Uterus (tissue), 4 donors: Measurements from ENCODE around the gene RAPGEF6. TPM values are rescaled to one million over a fixed set of nuclear protein-coding genes. Genes with fewer than 3 reads are reported as not detected.

Experiments
- DNase-seq, 2 donors: peaks; one replicate each; pipeline ENCODE4 v3.0.0-alpha.2; 2019 to 2020
- H3K27ac ChIP-seq, 2 donors: fragments of 200-600 bp; sonication (generic); 1 replicate in 1 of 2; 2 replicates in 1 of 2; pipeline ENCODE4 v1.5.1; 2016 to 2018
- H3K27me3 ChIP-seq, 2 donors: fragments of 200-600 bp; sonication (generic); one replicate each; pipeline ENCODE4 v1.5.1; 2018 to 2019; ENCODE audit warnings: control low read depth in 1 of 2
- H3K36me3 ChIP-seq, 2 donors: fragments of 200-600 bp; sonication (generic); one replicate each; pipeline ENCODE4 v1.5.1; 2019; ENCODE audit warnings: control low read depth in 1 of 2
- H3K4me1 ChIP-seq, 2 donors: fragments of 200-600 bp; sonication (generic); one replicate each; pipeline ENCODE4 v1.5.1; 2018 to 2019; ENCODE audit warnings: control low read depth in 1 of 2
- H3K4me3 ChIP-seq, 2 donors: fragments of 200-600 bp; sonication (generic); 1 replicate in 1 of 2; 2 replicates in 1 of 2; pipeline ENCODE4 v1.5.1; 2018 to 2019; ENCODE audit warnings: mild to moderate bottlenecking in 1 of 2
- H3K9me3 ChIP-seq, 2 donors: fragments of 200-600 bp; sonication (generic); one replicate each; pipeline ENCODE4 v1.5.1; 2019; ENCODE audit warnings: control low read depth in 1 of 2
- POLR2A ChIP-seq, 2 donors: fragments of 450-650 bp; IDR thresholded peaks; one replicate each; pipeline ENCODE4 v1.6.1; 2016; ENCODE audit warnings: antibody characterized with exemption in 2 of 2, mild to moderate bottlenecking in 1 of 2, moderate library complexity in 1 of 2
- intact Hi-C: fragments of 100-400 bp; cut with DNase I; formaldehyde crosslinking; loops from one replicate; pipeline ENCODE4 v1.15.1; 2023; ENCODE audit warnings: low total_unique reads
- total RNA-seq, 4 donors: library from RNA; depleted of rRNA in 3 of 4; stranded (reverse); fragments of >200 nt in 3 of 4; gene quantifications; one replicate each; pipeline versions ENCODE4 v1.1.0 to v1.2.4, GENCODE V29; 2014 to 2023
- TF ChIP-seq, protein P1 (sequence below), 4 experiments: fragments of 200-600 bp in 2 of 4; fragments of 450-650 bp in 2 of 4; sonication (generic) in 2 of 4; IDR thresholded peaks; one replicate each; pipeline ENCODE4 v1.5.1; 2016 to 2019; ENCODE audit warnings: antibody characterized with exemption in 4 of 4, mild to moderate bottlenecking in 2 of 4, moderate library complexity in 1 of 4
- donor health status: DM: yes; HTN: yes; CAD: no.

Gene RAPGEF6
- total RNA-seq, 4 donors from 2014 or later: 11.8 to 36.8 (median 23.4) TPM

DNA sequence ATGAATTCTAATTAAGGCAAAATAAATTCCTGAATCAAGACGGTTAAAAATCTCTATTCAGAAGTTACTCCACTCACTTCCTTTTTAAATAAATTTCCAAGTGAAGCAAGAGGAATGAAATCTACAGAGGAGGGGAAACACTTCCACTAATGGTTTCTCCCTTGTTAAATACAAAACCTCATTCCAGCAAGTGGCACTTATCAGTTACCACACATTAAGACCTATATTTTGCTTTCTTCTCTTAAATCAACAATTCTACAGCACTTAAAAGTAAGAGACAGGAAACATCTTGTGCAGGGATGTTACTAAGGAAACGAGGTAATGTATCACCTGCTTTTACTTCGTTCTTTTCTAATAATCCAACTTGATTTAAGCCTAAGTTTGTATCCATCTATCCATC, 172.6 kb downstream of the RAPGEF6 start:
- intact Hi-C loops: no loop called here
- H3K9me3 ChIP-seq: no peaks in the 10 kb centered on the region
- H3K27me3 ChIP-seq: no peaks in the 10 kb centered on the region
- no peak for TF ChIP-seq POLR2A (IDR thresholded peaks at IDR 0.05)
- TF ChIP-seq, protein P1, sequence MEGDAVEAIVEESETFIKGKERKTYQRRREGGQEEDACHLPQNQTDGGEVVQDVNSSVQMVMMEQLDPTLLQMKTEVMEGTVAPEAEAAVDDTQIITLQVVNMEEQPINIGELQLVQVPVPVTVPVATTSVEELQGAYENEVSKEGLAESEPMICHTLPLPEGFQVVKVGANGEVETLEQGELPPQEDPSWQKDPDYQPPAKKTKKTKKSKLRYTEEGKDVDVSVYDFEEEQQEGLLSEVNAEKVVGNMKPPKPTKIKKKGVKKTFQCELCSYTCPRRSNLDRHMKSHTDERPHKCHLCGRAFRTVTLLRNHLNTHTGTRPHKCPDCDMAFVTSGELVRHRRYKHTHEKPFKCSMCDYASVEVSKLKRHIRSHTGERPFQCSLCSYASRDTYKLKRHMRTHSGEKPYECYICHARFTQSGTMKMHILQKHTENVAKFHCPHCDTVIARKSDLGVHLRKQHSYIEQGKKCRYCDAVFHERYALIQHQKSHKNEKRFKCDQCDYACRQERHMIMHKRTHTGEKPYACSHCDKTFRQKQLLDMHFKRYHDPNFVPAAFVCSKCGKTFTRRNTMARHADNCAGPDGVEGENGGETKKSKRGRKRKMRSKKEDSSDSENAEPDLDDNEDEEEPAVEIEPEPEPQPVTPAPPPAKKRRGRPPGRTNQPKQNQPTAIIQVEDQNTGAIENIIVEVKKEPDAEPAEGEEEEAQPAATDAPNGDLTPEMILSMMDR (IDR thresholded peaks at IDR 0.05): no peak
- H3K27ac ChIP-seq: no peak overlapping the region
- no peaks in the 10 kb centered on the region for H3K36me3 ChIP-seq
- DNase-seq: no peak
- H3K4me1 ChIP-seq: no peaks in the 10 kb centered on the region
- no peak overlapping the region for H3K4me3 ChIP-seq

DNA sequence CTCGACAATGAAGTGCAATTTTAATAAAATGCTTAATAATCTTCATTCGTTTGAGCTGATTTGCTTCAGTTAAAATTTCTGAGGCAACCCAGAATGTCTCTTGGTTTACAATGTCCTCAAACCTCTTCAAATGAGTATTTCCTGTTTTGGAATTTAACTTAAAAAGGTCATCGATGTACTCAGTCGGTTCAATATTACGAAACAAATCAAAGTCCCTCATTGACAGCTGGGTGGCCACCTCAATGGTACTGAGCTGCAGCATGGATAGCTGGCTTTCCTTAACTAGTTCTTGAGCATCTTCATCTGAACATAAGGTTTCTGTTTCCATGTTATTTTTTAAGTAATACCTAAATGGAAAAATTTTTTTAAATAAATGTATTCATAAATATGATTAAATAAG, 173.3 kb downstream of the RAPGEF6 start:
- intact Hi-C loops: no loop called here
- no peaks in the 10 kb centered on the region for H3K4me1 ChIP-seq

DNA sequence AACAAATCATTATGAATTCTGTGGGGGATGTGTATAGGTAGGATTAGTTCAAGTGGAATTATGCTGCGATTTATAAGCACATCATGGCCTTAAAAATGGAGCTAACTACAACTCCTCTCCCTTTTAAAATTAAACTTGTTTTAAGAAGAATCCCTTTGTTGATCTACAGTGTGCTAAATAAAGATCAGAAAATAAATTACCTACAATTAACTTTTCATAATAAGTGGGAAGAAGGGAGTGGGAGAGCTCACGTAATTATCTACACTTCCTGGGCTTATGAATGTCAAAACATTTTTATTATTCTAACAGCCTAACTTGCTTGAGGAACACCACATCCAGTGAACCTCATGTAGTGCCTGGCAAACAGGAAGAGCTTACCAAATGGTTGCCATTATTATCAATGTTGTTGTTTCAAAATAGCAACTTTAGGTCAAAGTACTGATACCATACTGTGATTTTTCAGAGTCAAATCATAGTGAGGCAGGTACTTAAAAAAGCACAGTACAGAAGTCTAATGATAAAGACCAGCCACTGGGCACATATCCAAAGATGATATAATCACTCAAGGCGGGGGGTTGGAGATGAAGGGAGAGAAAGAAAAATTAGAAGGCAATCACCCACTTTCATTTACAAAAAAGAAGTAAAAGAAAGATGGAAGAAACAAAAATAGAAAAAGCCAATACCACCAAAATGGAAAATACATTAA, 174.0 kb downstream of the RAPGEF6 start:
- no peaks in the 10 kb centered on the region for H3K36me3 ChIP-seq
- H3K4me1 ChIP-seq: no peaks in the 10 kb centered on the region
- TF ChIP-seq, protein P1 (IDR thresholded peaks at IDR 0.05): no peak
- no peak for TF ChIP-seq POLR2A (IDR thresholded peaks at IDR 0.05)
- H3K27ac ChIP-seq: no peak overlapping the region
- intact Hi-C loops: no loop called here
- H3K27me3 ChIP-seq: no peaks in the 10 kb centered on the region
- H3K4me3 ChIP-seq: no peak overlapping the region
- H3K9me3 ChIP-seq: no peaks in the 10 kb centered on the region
- no peak for DNase-seq

More for the DNA sequence above, 173.3 kb downstream of the RAPGEF6 start:
- Histone ChIP-seq H3K9me3 (no peaks in the 10 kb centered on the region), H3K27ac (no peak overlapping the region), H3K36me3 (no peaks in the 10 kb centered on the region), H3K27me3 (no peaks in the 10 kb centered on the region), H3K4me3 (no peak overlapping the region)
- no peak for TF ChIP-seq POLR2A (IDR thresholded peaks at IDR 0.05)
- TF ChIP-seq, protein P1 (IDR thresholded peaks at IDR 0.05): no peak
- no peak for DNase-seq

DNA sequence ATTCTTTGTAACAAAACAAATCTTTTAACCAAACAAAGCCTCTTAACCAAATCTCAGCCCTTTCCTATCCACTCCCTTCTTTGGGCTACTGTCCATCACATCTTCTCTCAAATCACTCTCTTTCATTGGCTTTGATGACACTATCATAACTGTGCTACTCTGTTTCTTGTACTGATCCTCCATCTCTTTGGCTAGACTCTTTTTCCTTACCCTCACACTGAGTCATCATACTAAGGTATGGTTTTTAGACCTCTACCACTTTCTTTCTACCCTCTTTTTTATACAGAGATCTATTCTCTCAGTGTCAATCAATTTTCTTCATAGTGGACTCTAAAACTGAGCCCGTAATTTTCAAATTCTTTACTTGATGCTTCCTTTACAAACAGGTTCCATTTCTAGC, 174.9 kb downstream of the RAPGEF6 start:
- Histone ChIP-seq H3K36me3 (no peaks in the 10 kb centered on the region), H3K27ac (no peak overlapping the region), H3K4me3 (no peak overlapping the region), H3K9me3 (no peaks in the 10 kb centered on the region), H3K4me1 (no peaks in the 10 kb centered on the region), H3K27me3 (no peaks in the 10 kb centered on the region)
- no peak for TF ChIP-seq POLR2A (IDR thresholded peaks at IDR 0.05)
- TF ChIP-seq, protein P1 (IDR thresholded peaks at IDR 0.05): no peak
- DNase-seq: no peak
- intact Hi-C loops: no loop called here

DNA sequence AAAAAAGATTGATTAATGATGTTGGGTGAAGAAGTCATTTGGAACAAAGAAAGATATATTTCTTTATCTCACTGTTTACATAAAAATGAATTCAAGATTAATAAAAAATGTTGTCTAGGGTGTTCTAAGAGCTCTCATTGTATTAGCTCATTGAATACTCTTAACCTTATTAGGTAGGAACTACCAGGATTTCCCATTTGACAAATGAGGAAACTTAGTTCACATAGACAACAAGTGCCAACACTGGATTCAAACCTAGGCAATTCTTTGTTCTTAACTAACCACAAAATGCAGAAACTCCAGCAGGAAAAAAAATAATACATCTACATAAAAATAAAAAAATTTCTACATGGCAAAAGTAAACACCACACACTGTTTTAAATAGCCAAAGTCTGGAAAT, 175.8 kb downstream of the RAPGEF6 start:
- intact Hi-C loops: no loop called here
- Histone ChIP-seq H3K4me3 (no peak overlapping the region), H3K27me3 (no peaks in the 10 kb centered on the region), H3K4me1 (no peaks in the 10 kb centered on the region), H3K9me3 (no peaks in the 10 kb centered on the region), H3K27ac (no peak overlapping the region), H3K36me3 (no peaks in the 10 kb centered on the region)
- no peak for DNase-seq
- TF ChIP-seq POLR2A (IDR thresholded peaks at IDR 0.05): no peak
- TF ChIP-seq, protein P1 (IDR thresholded peaks at IDR 0.05): no peak
